ENCODE results near the gene ZNF674.
"Not testable (repeated sequence)": the region's sequence is repeated elsewhere in the genome, so short reads cannot be mapped to it uniquely, and the experiment has no call there.

Gene ZNF674

GRCh38 chrX:46569621-46570020, 24.4 kb upstream of the ZNF674 start:
- no peak for DNase-seq (ENCODE audit: low spot score)

DNA sequence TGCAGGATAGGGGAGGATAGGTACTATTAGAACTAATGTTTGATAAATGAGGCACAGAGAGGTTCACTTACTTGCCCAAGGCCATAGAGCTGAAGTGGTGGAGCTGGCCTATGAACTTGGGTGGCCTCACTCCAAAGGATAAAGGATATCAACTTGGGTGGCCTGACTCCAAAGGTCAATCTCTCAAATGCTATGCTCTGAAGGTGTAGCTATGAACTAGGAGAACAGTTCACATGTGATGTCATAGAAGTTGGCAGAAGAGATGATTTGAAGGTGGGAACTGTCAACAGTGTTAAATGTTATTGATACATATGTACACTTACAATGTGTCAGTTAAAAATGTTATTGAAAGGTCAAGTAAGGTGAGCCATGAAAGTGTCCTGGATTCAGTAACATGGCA, 22.2 kb upstream of the ZNF674 start:
- DNase-seq (ENCODE audit: low spot score), result no peak

DNA sequence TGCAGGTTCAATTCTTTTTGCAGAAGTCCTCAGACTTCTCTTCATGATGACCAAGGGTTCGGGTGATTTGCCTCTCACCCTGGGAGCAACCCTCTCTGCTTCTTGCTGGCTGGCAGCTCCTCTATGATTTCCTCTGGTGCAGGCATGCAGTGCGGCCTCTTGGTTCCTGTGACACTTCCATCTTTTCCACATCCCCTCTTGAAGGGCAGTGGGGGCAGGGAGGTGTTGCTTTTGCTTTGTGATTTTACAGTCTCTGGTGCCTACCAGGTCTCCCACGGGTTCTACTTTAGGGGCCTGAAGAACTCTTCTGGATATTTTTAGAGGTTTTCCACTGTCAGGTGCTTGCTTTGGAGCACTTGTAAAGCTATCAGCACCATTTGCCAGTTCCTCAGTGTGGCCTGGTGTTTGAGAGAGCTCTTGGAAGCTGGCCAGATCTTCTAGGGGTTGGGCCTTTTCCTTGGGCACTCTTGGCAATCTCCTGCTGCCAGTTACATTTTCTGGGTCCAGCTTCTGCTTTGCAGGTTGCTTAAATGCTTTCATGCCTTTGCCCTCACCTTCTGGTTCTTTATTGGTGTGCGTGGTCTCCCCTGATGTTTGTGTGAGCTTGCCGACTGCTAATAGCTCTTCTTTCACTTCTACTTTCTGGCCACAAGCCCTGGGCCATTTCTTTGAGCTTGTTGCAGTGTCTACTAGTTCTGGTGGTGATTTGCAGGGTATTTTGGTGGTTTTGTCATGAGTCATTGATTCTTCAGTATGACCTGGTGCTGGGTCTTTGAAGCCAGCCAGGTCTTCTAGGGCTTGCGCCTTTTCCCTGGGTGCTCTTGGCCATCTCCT, 16.8 kb upstream of the ZNF674 start:
- peak; percentile 14 for DNase-seq (ENCODE audit: low spot score)

DNA sequence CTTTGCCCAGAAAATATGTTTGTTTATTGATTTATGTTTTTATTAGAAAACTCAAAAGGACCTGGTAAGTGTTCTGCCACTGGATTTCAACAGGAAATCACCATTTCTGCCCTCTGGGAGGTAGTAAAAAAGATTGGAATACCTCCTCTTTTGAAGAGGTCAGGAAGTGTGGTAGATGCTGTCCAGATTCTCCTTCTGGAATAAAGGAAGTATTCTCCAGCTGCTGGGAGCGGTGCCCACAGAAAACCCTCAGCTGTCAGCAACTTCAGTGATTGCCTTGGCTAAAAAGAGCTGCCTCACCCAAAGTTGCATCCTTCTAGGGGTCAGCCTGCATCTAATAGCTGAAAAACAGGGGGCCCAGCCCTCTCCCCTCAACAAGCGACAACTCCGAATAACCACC, 13.8 kb upstream of the ZNF674 start:
- no peak for DNase-seq (ENCODE audit: low spot score)

- DNase-seq (ENCODE audit: low spot score), result peak; percentile 18
Observed at GRCh38 chrX:46554942-46555341, 9.7 kb upstream of the ZNF674 start.

GRCh38 chrX:46553935-46554334, 8.7 kb upstream of the ZNF674 start:
- no peak for DNase-seq (ENCODE audit: low spot score)

- no peak for DNase-seq (ENCODE audit: low spot score)
Observed at GRCh38 chrX:46551494-46552128, 6.4 kb upstream of the ZNF674 start.

GRCh38 chrX:46549914-46550313, 4.7 kb upstream of the ZNF674 start:
- no peak for DNase-seq (ENCODE audit: low spot score)

GRCh38 chrX:46547857-46548256, 2.6 kb upstream of the ZNF674 start:
- DNase-seq (ENCODE audit: low spot score), result no peak

GRCh38 chrX:46544527-46544926, 694 bp downstream of the ZNF674 start:
- not testable (repeated sequence) for DNase-seq (ENCODE audit: low spot score)

DNA sequence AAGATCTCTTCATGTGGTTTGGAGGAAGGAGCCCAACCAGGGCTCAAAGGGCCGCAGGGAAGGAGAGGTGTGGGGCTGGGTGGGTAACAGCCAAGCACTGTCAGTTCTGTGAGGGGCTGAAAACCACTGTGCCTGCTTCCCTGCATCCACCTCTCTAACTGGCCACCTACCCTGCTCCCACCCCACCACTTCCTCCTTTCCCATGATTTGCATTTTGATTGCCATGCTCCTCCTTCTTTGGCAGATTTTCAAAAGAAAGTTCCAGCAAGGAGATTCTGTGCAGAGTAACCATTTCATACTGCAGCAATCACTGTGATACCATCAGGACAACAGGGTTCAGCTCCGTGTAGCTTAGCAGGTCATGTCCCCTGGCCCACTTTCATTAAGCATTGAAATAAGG, 1.8 kb downstream of the ZNF674 start:
- DNase-seq (ENCODE audit: low spot score), result no peak

DNA sequence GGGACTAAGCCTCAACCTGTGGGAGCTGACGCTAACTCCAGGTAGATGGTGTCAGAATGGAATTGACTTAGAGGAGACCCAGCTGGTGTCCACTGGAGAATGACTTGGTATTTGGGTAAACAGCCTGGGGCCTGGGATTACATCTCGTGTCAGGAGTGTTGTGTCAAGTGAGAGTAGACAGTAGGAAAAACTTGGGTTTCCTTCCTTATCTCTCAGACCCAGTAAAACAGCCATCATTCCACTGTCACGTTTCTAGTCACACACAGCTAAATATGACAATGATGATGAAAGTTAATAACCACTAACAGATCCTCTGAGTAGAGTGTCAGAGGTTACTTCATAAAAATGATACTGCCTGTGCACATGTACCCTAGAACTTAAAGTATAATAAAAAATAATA, 13.8 kb downstream of the ZNF674 start:
- DNase-seq (ENCODE audit: low spot score), result no peak

GRCh38 chrX:46530404-46530908, 14.8 kb downstream of the ZNF674 start:
- not testable (repeated sequence) for DNase-seq (ENCODE audit: low spot score)

GRCh38 chrX:46529740-46530403, 15.3 kb downstream of the ZNF674 start:
- DNase-seq (ENCODE audit: low spot score), result not testable (repeated sequence)

DNA sequence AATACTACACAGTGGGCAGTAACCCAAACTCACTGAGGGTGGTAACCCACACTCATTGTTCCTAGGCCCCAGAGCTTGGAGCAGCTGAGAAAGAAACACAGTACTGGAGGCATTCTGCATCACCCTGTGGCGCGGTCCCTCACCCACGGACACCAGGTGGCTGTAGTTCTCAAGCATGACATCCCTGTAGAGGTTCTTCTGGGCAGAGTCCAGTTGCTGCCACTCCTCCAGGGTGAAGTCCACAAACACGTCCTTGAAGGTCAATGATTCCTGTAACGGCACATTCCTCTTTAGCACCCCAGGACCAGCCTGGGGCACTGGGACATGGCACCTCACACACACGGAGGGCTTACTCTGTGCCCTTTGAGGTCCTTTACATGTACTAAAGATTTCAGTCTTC, 16.6 kb downstream of the ZNF674 start:
- not testable (repeated sequence) for DNase-seq (ENCODE audit: low spot score)

GRCh38 chrX:46506076-46506475, 39.1 kb downstream of the ZNF674 start:
- no peak for DNase-seq (ENCODE audit: low spot score)

GRCh38 chrX:46502848-46503247, 42.4 kb downstream of the ZNF674 start:
- DNase-seq (ENCODE audit: low spot score), result no peak

DNA sequence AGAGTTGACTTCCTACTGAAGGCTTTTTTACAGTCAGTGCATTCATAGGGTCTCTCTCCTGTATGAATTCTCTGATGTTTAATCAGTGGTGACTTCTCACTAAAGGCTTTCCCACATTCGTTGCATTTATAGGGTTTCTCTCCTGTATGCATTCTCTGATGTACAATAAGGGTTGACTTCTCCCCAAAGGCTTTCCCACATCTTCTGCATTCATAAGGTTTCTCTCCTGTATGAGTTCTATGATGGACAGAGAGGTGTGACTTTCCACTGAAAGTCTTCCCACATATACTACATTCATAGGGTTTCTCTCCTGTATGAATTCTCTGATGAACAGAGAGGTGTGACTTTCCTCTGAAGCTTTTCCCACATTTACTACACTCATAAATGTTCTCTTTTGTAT, 45.2 kb downstream of the ZNF674 start:
- DNase-seq (ENCODE audit: low spot score), result no peak

GRCh38 chrX:46488712-46489111, 56.5 kb downstream of the ZNF674 start:
- no peak for DNase-seq (ENCODE audit: low spot score)

DNA sequence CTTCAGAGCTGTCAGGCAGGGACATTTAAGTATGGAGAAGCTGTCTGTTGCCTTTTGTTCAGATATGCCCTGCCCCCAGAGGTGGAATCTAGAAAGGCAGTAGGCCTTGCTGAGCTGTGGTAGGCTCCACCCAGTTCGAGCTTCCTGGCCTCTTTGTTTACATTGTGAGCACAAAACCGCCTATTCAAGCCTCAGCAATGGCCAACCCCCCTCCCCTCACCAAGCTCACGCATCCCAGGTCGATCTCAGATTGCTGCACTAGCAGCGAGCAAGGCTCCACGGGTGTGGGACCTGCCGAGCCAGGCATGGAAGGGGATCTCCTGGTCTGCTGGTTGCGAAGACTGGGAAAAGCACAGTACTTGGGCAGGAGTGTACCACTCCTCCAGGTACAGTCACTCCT, 59.3 kb downstream of the ZNF674 start:
- DNase-seq (ENCODE audit: low spot score), result peak; percentile 0

- not testable (repeated sequence) for DNase-seq (ENCODE audit: low spot score)
Observed at GRCh38 chrX:46478634-46479033, 66.6 kb downstream of the ZNF674 start.

GRCh38 chrX:46477435-46477834, 67.8 kb downstream of the ZNF674 start:
- DNase-seq (ENCODE audit: low spot score), result no peak

DNA sequence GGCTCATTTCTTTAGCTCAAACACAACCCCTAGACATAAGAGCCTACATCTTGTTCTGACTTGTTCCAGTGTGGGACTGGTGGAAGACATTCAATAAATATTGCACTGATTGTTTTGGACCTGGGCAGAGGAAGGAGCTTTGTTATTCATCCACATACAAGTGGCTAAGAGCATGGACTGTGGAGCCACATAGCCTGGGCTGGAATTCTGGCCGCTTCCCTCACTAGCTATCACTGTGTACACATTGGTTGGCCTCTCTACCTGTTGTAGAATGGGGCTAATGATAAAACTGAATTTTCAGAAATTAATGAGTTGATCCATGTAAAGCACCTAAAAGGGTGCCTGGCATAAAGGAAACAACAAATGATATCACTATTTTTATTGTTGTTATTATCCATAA, 80.0 kb downstream of the ZNF674 start:
- DNase-seq (ENCODE audit: low spot score), result no peak
